Large intestine (tissue), 3 donors: ENCODE results near the gene SMG1. TPM values are rescaled to one million over a fixed set of nuclear protein-coding genes. Genes with fewer than 3 reads are reported as not detected.
"Not testable (repeated sequence)": the region's sequence is repeated elsewhere in the genome, so short reads cannot be mapped to it uniquely, and the experiment has no call there.

ENCODE experiments used
- DNase-seq, 2 donors: peaks; one replicate each; pipeline versions ENCODE4 v3.0.0 to v3.0.0-alpha.2; 2013
- H3K27ac ChIP-seq: one replicate; pipeline ENCODE4 v1.5.1; 2013; ENCODE audit warnings: low read length
- H3K27me3 ChIP-seq: 2 replicates; pipeline ENCODE4 v1.6.1; 2013; ENCODE audit warnings: low read length; ENCODE audit not compliant: control insufficient read depth, insufficient read depth
- H3K36me3 ChIP-seq: 2 replicates; pipeline ENCODE4 v1.6.1; 2013; ENCODE audit warnings: low read length; ENCODE audit not compliant: control insufficient read depth, insufficient read depth
- H3K4me1 ChIP-seq: one replicate; pipeline ENCODE4 v1.6.1; 2013; ENCODE audit warnings: low read length; ENCODE audit not compliant: control insufficient read depth, insufficient read depth
- H3K4me3 ChIP-seq: one replicate; pipeline ENCODE4 v1.5.1; 2013; ENCODE audit warnings: low read length
- H3K9me3 ChIP-seq: one replicate; pipeline ENCODE4 v1.6.1; 2013; ENCODE audit warnings: mild to moderate bottlenecking, low read depth, low read length, moderate library complexity; ENCODE audit not compliant: control insufficient read depth
- WGBS: methylation state at CpG from one replicate; pipeline ENCODE4 v1.1.5; 2013; ENCODE audit warnings: low lambda C conversion rate; ENCODE audit not compliant: insufficient coverage; 5-methylcytosine and 5-hydroxymethylcytosine counted together
- polyA plus RNA-seq: library from polyadenylated mRNA; unstranded; fragments of 120-200 nt; gene quantifications from one replicate; pipeline ENCODE4 v1.2.1, GENCODE V29; 2013

The SMG1 gene
- polyA plus RNA-seq, 1 donor: 41.5 TPM

- H3K9me3 ChIP-seq, H3K4me3 ChIP-seq, H3K4me1 ChIP-seq, H3K36me3 ChIP-seq, H3K27ac ChIP-seq, DNase-seq, H3K27me3 ChIP-seq: not testable (repeated sequence)
- 91% methylated on average over 9 of the region's 12 CpGs for WGBS
Measured at GRCh38 chr16:18908716-18909115, 17.5 kb downstream of the SMG1 start.

- not testable (repeated sequence) for H3K27me3 ChIP-seq, H3K27ac ChIP-seq, H3K36me3 ChIP-seq, DNase-seq, H3K4me3 ChIP-seq, H3K9me3 ChIP-seq, H3K4me1 ChIP-seq
- 100% methylated on average over 1 of the region's 7 CpGs for WGBS
Measured at GRCh38 chr16:18902778-18903177, 23.4 kb downstream of the SMG1 start.

GRCh38 chr16:18902044-18902443 is 24.2 kb downstream of the SMG1 start:
- H3K4me3 ChIP-seq, H3K27ac ChIP-seq: not testable (repeated sequence)
- 100% methylated on average over 1 of the region's 3 CpGs for WGBS

GRCh38 chr16:18901194-18901593 is 25.0 kb downstream of the SMG1 start:
- H3K27ac ChIP-seq, H3K4me3 ChIP-seq, H3K27me3 ChIP-seq, DNase-seq, H3K9me3 ChIP-seq, H3K36me3 ChIP-seq, H3K4me1 ChIP-seq: not testable (repeated sequence)
- no CpG with 5 or more reads among the region's 1 CpG for WGBS

More at GRCh38 chr16:18902044-18902443, 24.2 kb downstream of the SMG1 start:
- H3K36me3 ChIP-seq, H3K9me3 ChIP-seq, DNase-seq, H3K4me1 ChIP-seq, H3K27me3 ChIP-seq: not testable (repeated sequence)

- not testable (repeated sequence) for H3K27ac ChIP-seq, H3K4me3 ChIP-seq, H3K9me3 ChIP-seq, DNase-seq, H3K4me1 ChIP-seq, H3K27me3 ChIP-seq
- H3K36me3 ChIP-seq: peaks cover 16% of the 10 kb centered on the region
- 71% methylated on average over 1 of the region's 2 CpGs for WGBS
Measured at GRCh38 chr16:18884456-18884855, 41.8 kb downstream of the SMG1 start.

- not testable (repeated sequence) for H3K36me3 ChIP-seq, H3K9me3 ChIP-seq, H3K4me1 ChIP-seq, H3K4me3 ChIP-seq, DNase-seq, H3K27me3 ChIP-seq, H3K27ac ChIP-seq
- WGBS: no CpG with 5 or more reads among the region's 4 CpGs
Measured at GRCh38 chr16:18877734-18878133, 48.5 kb downstream of the SMG1 start.

GRCh38 chr16:18877259-18877658 is 48.9 kb downstream of the SMG1 start:
- not testable (repeated sequence) for DNase-seq, H3K9me3 ChIP-seq, H3K36me3 ChIP-seq, H3K4me1 ChIP-seq, H3K4me3 ChIP-seq, H3K27ac ChIP-seq, H3K27me3 ChIP-seq
- 100% methylated on average over 1 of the region's 4 CpGs for WGBS

GRCh38 chr16:18876301-18876700 is 49.9 kb downstream of the SMG1 start:
- H3K27me3 ChIP-seq, H3K4me1 ChIP-seq, DNase-seq, H3K4me3 ChIP-seq, H3K36me3 ChIP-seq, H3K27ac ChIP-seq, H3K9me3 ChIP-seq: not testable (repeated sequence)
- WGBS: 100% methylated on average over 3 of the region's 5 CpGs

GRCh38 chr16:18869043-18869771 is 57.0 kb downstream of the SMG1 start:
- H3K4me3 ChIP-seq, H3K9me3 ChIP-seq, H3K4me1 ChIP-seq, H3K27ac ChIP-seq, DNase-seq, H3K27me3 ChIP-seq, H3K36me3 ChIP-seq: not testable (repeated sequence)
- WGBS: no CpG with 5 or more reads among the region's 2 CpGs

- DNase-seq: peak in 1 of 2 donors; percentile 17
- H3K4me1 ChIP-seq, H3K36me3 ChIP-seq, H3K27ac ChIP-seq, H3K4me3 ChIP-seq, H3K27me3 ChIP-seq, H3K9me3 ChIP-seq: not testable (repeated sequence)
- WGBS: no CpG with 5 or more reads among the region's 2 CpGs
Measured at GRCh38 chr16:18866277-18866823, 59.9 kb downstream of the SMG1 start.

GRCh38 chr16:18862891-18863290 is 63.3 kb downstream of the SMG1 start:
- peak; percentile 29 to 74 for DNase-seq
- not testable (repeated sequence) for H3K4me1 ChIP-seq, H3K27me3 ChIP-seq, H3K9me3 ChIP-seq, H3K4me3 ChIP-seq
- Histone ChIP-seq H3K36me3 (peaks cover 13% of the 10 kb centered on the region), H3K27ac (peak overlapping the region; percentile 63)
